Vagina (tissue), 2 donors: Measurements from ENCODE around the gene NKAIN1. TPM values are rescaled to one million over a fixed set of nuclear protein-coding genes. Genes with fewer than 3 reads are reported as not detected.
"Not testable (repeated sequence)": the region's sequence is repeated elsewhere in the genome, so short reads cannot be mapped to it uniquely, and the experiment has no call there.

Experiments
- DNase-seq, 2 donors: peaks; one replicate each; pipeline ENCODE4 v3.0.0-alpha.2; 2017; ENCODE audit errors: extremely low spot score in 2 of 2
- H3K27ac ChIP-seq: fragments of 200-600 bp; sonication (generic); one replicate; pipeline ENCODE4 v1.5.1; 2019
- H3K27me3 ChIP-seq: fragments of 200-600 bp; sonication (generic); one replicate; pipeline ENCODE4 v1.5.1; 2019
- H3K36me3 ChIP-seq, 2 donors: fragments of 200-600 bp; sonication (generic); one replicate each; pipeline ENCODE4 v1.5.1; 2017 to 2019
- H3K4me1 ChIP-seq: fragments of 200-600 bp; sonication (generic); one replicate; pipeline ENCODE4 v1.5.1; 2019
- H3K4me3 ChIP-seq, 2 donors: fragments of 200-600 bp; sonication (generic); 1 replicate in 1 of 2; 2 replicates in 1 of 2; pipeline ENCODE4 v1.5.1; 2016 to 2019
- H3K9me3 ChIP-seq: fragments of 200-600 bp; sonication (generic); one replicate; pipeline ENCODE4 v1.5.1; 2019
- CTCF ChIP-seq, 3 experiments: fragments of 450-650 bp in 2 of 3; fragments of 200-600 bp in 1 of 3; sonication (generic) in 1 of 3; IDR thresholded peaks; one replicate each; pipeline ENCODE4 v1.5.1; 2017 to 2019; ENCODE audit warnings: antibody characterized with exemption in 3 of 3, mild to moderate bottlenecking in 2 of 3, moderate library complexity in 2 of 3
- POLR2A ChIP-seq, 2 donors: fragments of 450-650 bp; IDR thresholded peaks; one replicate each; pipeline ENCODE4 v1.6.1; 2017; ENCODE audit warnings: antibody characterized with exemption in 2 of 2, mild to moderate bottlenecking in 2 of 2, moderate library complexity in 2 of 2
- POLR2AphosphoS5 ChIP-seq, 2 donors: sonication (generic); formaldehyde crosslinking; IDR thresholded peaks; one replicate each; pipeline ENCODE4 v1.9.0; 2017; ENCODE audit warnings: antibody characterized with exemption in 2 of 2, mild to moderate bottlenecking in 2 of 2, low read depth in 1 of 2; ENCODE audit not compliant: insufficient read depth in 1 of 2
- intact Hi-C: fragments of 100-400 bp; cut with DNase I; formaldehyde crosslinking; loops from one replicate; pipeline ENCODE4 v1.15.1; 2023
- total RNA-seq: library from RNA; depleted of rRNA; stranded (reverse); fragments of >200 nt; gene quantifications from one replicate; pipeline ENCODE4 v1.2.3, GENCODE V29; 2016

Gene NKAIN1
- not detected for total RNA-seq

- intact Hi-C loops, result no loop called here
- H3K36me3 ChIP-seq, result no peaks in the 10 kb centered on the region
- no peak within 1 kb of the TSS for H3K27ac ChIP-seq
- H3K4me3 ChIP-seq, result peak within 1 kb of the TSS; percentile 9 to 21
- no peak for TF ChIP-seq POLR2AphosphoS5 (IDR thresholded peaks at IDR 0.05; ENCODE audit: insufficient read depth in 1 of 2, low read depth in 1 of 2)
- no peak for TF ChIP-seq CTCF (IDR thresholded peaks at IDR 0.05)
- TF ChIP-seq POLR2A (IDR thresholded peaks at IDR 0.05), result no peak
- DNase-seq, result no peak
- peaks cover 15% of the 10 kb centered on the region for H3K4me1 ChIP-seq
- no peaks in the 10 kb centered on the region for H3K27me3 ChIP-seq
- H3K9me3 ChIP-seq, result no peaks in the 10 kb centered on the region
Measured at GRCh38 chr1:31239653-31240241, at the start of gene NKAIN1. Gene NKAIN1 (minus strand): TSS chr1:31239887. CDS start chr1:31239547, 340 bp downstream.

GRCh38 chr1:31289021-31289420 lies 49.3 kb upstream of the NKAIN1 start:
- TF ChIP-seq POLR2AphosphoS5 (IDR thresholded peaks at IDR 0.05; ENCODE audit: insufficient read depth in 1 of 2, low read depth in 1 of 2) (no peak), POLR2A (IDR thresholded peaks at IDR 0.05) (no peak), CTCF (IDR thresholded peaks at IDR 0.05) (no peak)
- H3K36me3 ChIP-seq, result peaks cover 0 to 70% of the 10 kb centered on the region in 2 donors
- no peak overlapping the region for H3K27ac ChIP-seq

GRCh38 chr1:31287791-31288190 lies 48.1 kb upstream of the NKAIN1 start:
- peaks cover 0 to 65% of the 10 kb centered on the region in 2 donors for H3K36me3 ChIP-seq
- intact Hi-C loops, H3K4me1 ChIP-seq, H3K9me3 ChIP-seq, DNase-seq, H3K27ac ChIP-seq, H3K4me3 ChIP-seq, H3K27me3 ChIP-seq: not testable (repeated sequence)

More at GRCh38 chr1:31289021-31289420, 49.3 kb upstream of the NKAIN1 start:
- H3K9me3 ChIP-seq, result no peaks in the 10 kb centered on the region
- H3K4me1 ChIP-seq, result no peaks in the 10 kb centered on the region
- intact Hi-C loops, result no loop called here
- no peak for DNase-seq
- H3K4me3 ChIP-seq, result no peak overlapping the region
- H3K27me3 ChIP-seq, result no peaks in the 10 kb centered on the region

- H3K27ac ChIP-seq, H3K27me3 ChIP-seq, H3K4me1 ChIP-seq, DNase-seq, H3K9me3 ChIP-seq, intact Hi-C loops, H3K4me3 ChIP-seq: not testable (repeated sequence)
- peaks cover 0 to 53% of the 10 kb centered on the region in 2 donors for H3K36me3 ChIP-seq
Measured at GRCh38 chr1:31282426-31282825, 42.7 kb upstream of the NKAIN1 start.

- TF ChIP-seq CTCF (IDR thresholded peaks at IDR 0.05), result no peak
- no peak for TF ChIP-seq POLR2A (IDR thresholded peaks at IDR 0.05)
- no peak for TF ChIP-seq POLR2AphosphoS5 (IDR thresholded peaks at IDR 0.05; ENCODE audit: insufficient read depth in 1 of 2, low read depth in 1 of 2)
- H3K36me3 ChIP-seq, result peaks cover 0 to 48% of the 10 kb centered on the region in 2 donors
Measured at GRCh38 chr1:31273619-31274018, 33.9 kb upstream of the NKAIN1 start.

GRCh38 chr1:31272369-31272768 lies 32.7 kb upstream of the NKAIN1 start:
- intact Hi-C loops, result no loop called here
- TF ChIP-seq POLR2AphosphoS5 (IDR thresholded peaks at IDR 0.05; ENCODE audit: insufficient read depth in 1 of 2, low read depth in 1 of 2) (peak in 1 of 2 donors; percentile 33), CTCF (IDR thresholded peaks at IDR 0.05) (no peak)
- DNase-seq, result no peak
- no peak overlapping the region for H3K27ac ChIP-seq
- peaks cover 0 to 48% of the 10 kb centered on the region in 2 donors for H3K36me3 ChIP-seq
- H3K9me3 ChIP-seq, result no peaks in the 10 kb centered on the region
- H3K4me1 ChIP-seq, result no peaks in the 10 kb centered on the region
- no peak overlapping the region for H3K4me3 ChIP-seq
- H3K27me3 ChIP-seq, result no peaks in the 10 kb centered on the region

More at GRCh38 chr1:31273619-31274018, 33.9 kb upstream of the NKAIN1 start:
- intact Hi-C loops, result no loop called here
- H3K9me3 ChIP-seq, result no peaks in the 10 kb centered on the region
- DNase-seq, result no peak
- no peaks in the 10 kb centered on the region for H3K4me1 ChIP-seq
- H3K27me3 ChIP-seq, result no peaks in the 10 kb centered on the region
- H3K4me3 ChIP-seq, result no peak overlapping the region
- H3K27ac ChIP-seq, result no peak overlapping the region
